PC-3 (cell line): ENCODE data around the gene LEUTX. TPM values are rescaled to one million over a fixed set of nuclear protein-coding genes. Genes with fewer than 3 reads are reported as not detected.

Experiments
- ATAC-seq: fragments of 200-7000 bp; cut with Tn5 transposase; 2 replicates; pipeline ENCODE4 v1.9.1; 2020; ENCODE audit warnings: mild to moderate bottlenecking, moderate library complexity
- BruUV-seq: library from RNA; stranded (reverse); fragments of 400-500 nt; replicated peaks from 2 replicates; lab custom pipeline; 2021; lab: Mats Ljungman, UMichigan
- CTCF ChIA-PET: fragments of 300-600 bp; sonication (Branson Sonifier 250); formaldehyde crosslinking; loops from one replicate; lab custom pipeline; 2022; ENCODE audit warnings: antibody characterized with exemption; lab: Charles Lee
- POLR2A ChIA-PET: fragments of 300-600 bp; sonication (Branson Sonifier 250); formaldehyde crosslinking; loops from one replicate; lab custom pipeline; 2022; ENCODE audit warnings: antibody characterized with exemption; ENCODE audit not compliant: unreplicated experiment; lab: Charles Lee
- DNase-seq: peaks from one replicate; pipeline ENCODE4 v3.0.0-alpha.2; 2015
- H2AFZ ChIP-seq: fragments of 300-600 bp; sonication (generic); 2 replicates; pipeline ENCODE4 v1.6.0; 2016; ENCODE audit warnings: antibody characterized with exemption, low read length
- H3F3A ChIP-seq: fragments of 300-600 bp; sonication (generic); one replicate; pipeline ENCODE4 v1.6.0; 2017; ENCODE audit warnings: antibody characterized with exemption, low read length, control low read depth, mild to moderate bottlenecking; ENCODE audit not compliant: unreplicated experiment
- H3K27ac ChIP-seq: fragments of 300-600 bp; sonication (generic); 2 replicates; pipeline ENCODE4 v1.5.1; 2016; ENCODE audit warnings: mild to moderate bottlenecking, low read length
- H3K27me3 ChIP-seq: fragments of 300-600 bp; sonication (generic); 2 replicates; pipeline ENCODE4 v1.6.1; 2016; ENCODE audit warnings: low read length, mixed read lengths
- H3K36me3 ChIP-seq: fragments of 300-600 bp; sonication (generic); 2 replicates; pipeline ENCODE4 v1.6.1; 2016; ENCODE audit warnings: low read depth, mixed run types, low read length, mixed read lengths
- H3K4me1 ChIP-seq: fragments of 300-600 bp; sonication (generic); 2 replicates; pipeline ENCODE4 v1.5.1; 2016; ENCODE audit warnings: low read length; ENCODE audit not compliant: insufficient read depth
- H3K4me2 ChIP-seq: fragments of 300-600 bp; sonication (generic); 2 replicates; pipeline ENCODE4 v1.6.0; 2016; ENCODE audit warnings: low read length
- H3K4me3 ChIP-seq: fragments of 300-600 bp; sonication (generic); 2 replicates; pipeline ENCODE4 v1.5.1; 2016; ENCODE audit warnings: mild to moderate bottlenecking, low read length, mixed read lengths
- H3K79me2 ChIP-seq: fragments of 300-600 bp; sonication (generic); 2 replicates; pipeline ENCODE4 v1.6.1; 2017; ENCODE audit warnings: low read length, mixed read lengths
- H3K9ac ChIP-seq: fragments of 300-600 bp; sonication (generic); 2 replicates; pipeline ENCODE4 v1.6.0; 2016; ENCODE audit warnings: mild to moderate bottlenecking, low read length
- H3K9me2 ChIP-seq: fragments of 300-600 bp; sonication (generic); replicated peaks from 2 replicates; pipeline ENCODE4 v1.6.1; 2016; ENCODE audit warnings: mixed run types, low read length, mixed read lengths
- H3K9me3 ChIP-seq: fragments of 300-600 bp; sonication (generic); 2 replicates; pipeline ENCODE4 v1.6.1; 2016; ENCODE audit warnings: low read length, mixed read lengths
- H4K20me1 ChIP-seq: fragments of 300-600 bp; sonication (generic); 2 replicates; pipeline ENCODE4 v1.6.1; 2016; ENCODE audit warnings: low read length, mixed read lengths
- CTCF ChIP-seq: fragments of 300-600 bp; sonication (generic); conservative IDR thresholded peaks from 2 replicates; pipeline ENCODE4 v1.5.1; 2017; ENCODE audit warnings: antibody characterized with exemption, low read depth, mild to moderate bottlenecking, low read length
- EZH2 ChIP-seq: fragments of 300-600 bp; sonication (generic); IDR thresholded peaks from one replicate; pipeline ENCODE4 v1.6.1; 2017; ENCODE audit warnings: antibody characterized with exemption, mild to moderate bottlenecking, low read length; ENCODE audit not compliant: unreplicated experiment
- EZH2phosphoT487 ChIP-seq: fragments of 300-600 bp; sonication (generic); IDR thresholded peaks from 2 replicates; pipeline ENCODE4 v1.6.1; 2018; ENCODE audit warnings: mild to moderate bottlenecking, antibody characterized with exemption, low read length, borderline replicate concordance
- intact Hi-C: fragments of 100-400 bp; cut with micrococcal nuclease; formaldehyde crosslinking; loops from 2 replicates; pipeline ENCODE4 v1.9.0; 2023
- total RNA-seq: library from RNA; depleted of rRNA; stranded (reverse); fragments of >200 nt; gene quantifications from 2 replicates; pipeline ENCODE4 v1.2.3, GENCODE V29; 2014

The LEUTX gene
- total RNA-seq, 1 experiment from 2014 or later, result not detected

GRCh38 chr19:39825531-39826076 is 47.0 kb downstream of the LEUTX start:
- TF ChIP-seq CTCF (no peak), EZH2phosphoT487 (no peak), EZH2 (no peak)
- H3K4me2 ChIP-seq, result no peak overlapping the region
- DNase-seq, result no peak
- ChIA-PET POLR2A (no interaction called here), CTCF (no interaction called here)
- H3K9ac ChIP-seq, result no peak overlapping the region
- H3K36me3 ChIP-seq, result no peaks in the 10 kb centered on the region
- no peaks in the 10 kb centered on the region for H4K20me1 ChIP-seq
- H3K79me2 ChIP-seq, result 0 out of 2 replicates have a peak, but pooled peaks cover 3% of the 10 kb centered on the region
- no peak overlapping the region for H3K4me3 ChIP-seq
- no peak overlapping the region for H2AFZ ChIP-seq
- intact Hi-C loops, result no loop called here
- H3K9me2 ChIP-seq, result no peaks in the 10 kb centered on the region
- no peaks in the 10 kb centered on the region for H3K27me3 ChIP-seq
- no peaks in the 10 kb centered on the region for H3F3A ChIP-seq
- no peak for ATAC-seq
- no peaks in the 10 kb centered on the region for H3K4me1 ChIP-seq
- H3K9me3 ChIP-seq, result no peaks in the 10 kb centered on the region
- H3K27ac ChIP-seq, result no peak overlapping the region
- BruUV-seq, result no TSS peak

GRCh38 chr19:39826311-39826945 is 47.8 kb downstream of the LEUTX start:
- Histone ChIP-seq H2AFZ (no peak overlapping the region), H3K9me3 (no peaks in the 10 kb centered on the region), H3K36me3 (no peaks in the 10 kb centered on the region), H3F3A (no peaks in the 10 kb centered on the region), H3K4me2 (no peak overlapping the region), H3K4me1 (no peaks in the 10 kb centered on the region), H3K27ac (no peak overlapping the region), H4K20me1 (no peaks in the 10 kb centered on the region), H3K27me3 (no peaks in the 10 kb centered on the region), H3K9me2 (no peaks in the 10 kb centered on the region), H3K9ac (no peak overlapping the region), H3K4me3 (no peak overlapping the region), H3K79me2 (0 out of 2 replicates have a peak, but pooled peaks cover 3% of the 10 kb centered on the region)
- no TSS peak for BruUV-seq
- TF ChIP-seq EZH2, result no peak
- TF ChIP-seq EZH2phosphoT487, result no peak
- no peak for TF ChIP-seq CTCF
- ChIA-PET POLR2A (no interaction called here), CTCF (no interaction called here)
- no peak for DNase-seq
- intact Hi-C loops, result no loop called here
- no peak for ATAC-seq

GRCh38 chr19:39827216-39827615 is 48.6 kb downstream of the LEUTX start:
- no peak for ATAC-seq
- no TSS peak for BruUV-seq
- POLR2A ChIA-PET, result no interaction called here

More at GRCh38 chr19:39827216-39827615, 48.6 kb downstream of the LEUTX start:
- TF ChIP-seq EZH2, result no peak
- TF ChIP-seq EZH2phosphoT487, result no peak
- CTCF ChIA-PET, result no interaction called here
- no peaks in the 10 kb centered on the region for H3K36me3 ChIP-seq
- H3F3A ChIP-seq, result no peaks in the 10 kb centered on the region
- H3K9ac ChIP-seq, result no peak overlapping the region
- H3K4me2 ChIP-seq, result no peak overlapping the region
- no peaks in the 10 kb centered on the region for H3K9me3 ChIP-seq
- H3K4me3 ChIP-seq, result no peak overlapping the region
- no peaks in the 10 kb centered on the region for H3K4me1 ChIP-seq
- no peaks in the 10 kb centered on the region for H3K27me3 ChIP-seq
- intact Hi-C loops, result no loop called here
- DNase-seq, result no peak
- 0 out of 2 replicates have a peak, but pooled peaks cover 3% of the 10 kb centered on the region for H3K79me2 ChIP-seq
- H2AFZ ChIP-seq, result no peak overlapping the region
- H3K27ac ChIP-seq, result no peak overlapping the region
- no peaks in the 10 kb centered on the region for H4K20me1 ChIP-seq
- H3K9me2 ChIP-seq, result no peaks in the 10 kb centered on the region
